ENCODE data around the gene DZIP1. TPM values are rescaled to one million over a fixed set of nuclear protein-coding genes. Genes with fewer than 3 reads are reported as not detected.

DZIP1 gene
- total RNA-seq, 1 donor from 2014 or later, result 18.1 TPM

GRCh38 chr13:95630593-95630992 is 13.9 kb downstream of the DZIP1 start:
- Mint-ChIP-seq H3K27me3 (ENCODE audit: unreplicated experiment) (peaks cover 2% of the 10 kb centered on the region), H3K9me3 (ENCODE audit: unreplicated experiment) (peaks cover 2% of the 10 kb centered on the region), H3K27ac (ENCODE audit: unreplicated experiment) (no peak overlapping the region), H3K4me1 (ENCODE audit: low read depth, unreplicated experiment) (no peaks in the 10 kb centered on the region), H3K4me3 (ENCODE audit: unreplicated experiment) (no peak overlapping the region), H3K36me3 (ENCODE audit: unreplicated experiment) (peaks cover 7% of the 10 kb centered on the region)
- TF ChIP-seq, protein P1, sequence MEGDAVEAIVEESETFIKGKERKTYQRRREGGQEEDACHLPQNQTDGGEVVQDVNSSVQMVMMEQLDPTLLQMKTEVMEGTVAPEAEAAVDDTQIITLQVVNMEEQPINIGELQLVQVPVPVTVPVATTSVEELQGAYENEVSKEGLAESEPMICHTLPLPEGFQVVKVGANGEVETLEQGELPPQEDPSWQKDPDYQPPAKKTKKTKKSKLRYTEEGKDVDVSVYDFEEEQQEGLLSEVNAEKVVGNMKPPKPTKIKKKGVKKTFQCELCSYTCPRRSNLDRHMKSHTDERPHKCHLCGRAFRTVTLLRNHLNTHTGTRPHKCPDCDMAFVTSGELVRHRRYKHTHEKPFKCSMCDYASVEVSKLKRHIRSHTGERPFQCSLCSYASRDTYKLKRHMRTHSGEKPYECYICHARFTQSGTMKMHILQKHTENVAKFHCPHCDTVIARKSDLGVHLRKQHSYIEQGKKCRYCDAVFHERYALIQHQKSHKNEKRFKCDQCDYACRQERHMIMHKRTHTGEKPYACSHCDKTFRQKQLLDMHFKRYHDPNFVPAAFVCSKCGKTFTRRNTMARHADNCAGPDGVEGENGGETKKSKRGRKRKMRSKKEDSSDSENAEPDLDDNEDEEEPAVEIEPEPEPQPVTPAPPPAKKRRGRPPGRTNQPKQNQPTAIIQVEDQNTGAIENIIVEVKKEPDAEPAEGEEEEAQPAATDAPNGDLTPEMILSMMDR (IDR thresholded peaks at IDR 0.05; ENCODE audit: partially characterized antibody, unreplicated experiment), result no peak
- no peak for DNase-seq

- Mint-ChIP-seq H3K27me3 (ENCODE audit: unreplicated experiment) (peaks cover 2% of the 10 kb centered on the region), H3K27ac (ENCODE audit: unreplicated experiment) (no peak overlapping the region), H3K36me3 (ENCODE audit: unreplicated experiment) (peaks cover 7% of the 10 kb centered on the region), H3K4me3 (ENCODE audit: unreplicated experiment) (no peak overlapping the region), H3K4me1 (ENCODE audit: low read depth, unreplicated experiment) (no peaks in the 10 kb centered on the region), H3K9me3 (ENCODE audit: unreplicated experiment) (peaks cover 2% of the 10 kb centered on the region)
- TF ChIP-seq, protein P1 (IDR thresholded peaks at IDR 0.05; ENCODE audit: partially characterized antibody, unreplicated experiment), result no peak
- no peak for DNase-seq
Observed at GRCh38 chr13:95629071-95629470, 15.4 kb downstream of the DZIP1 start.

GRCh38 chr13:95628488-95628887 is 16.0 kb downstream of the DZIP1 start:
- H3K4me1 Mint-ChIP-seq (ENCODE audit: low read depth, unreplicated experiment), result no peaks in the 10 kb centered on the region
- H3K4me3 Mint-ChIP-seq (ENCODE audit: unreplicated experiment), result no peak overlapping the region
- H3K27me3 Mint-ChIP-seq (ENCODE audit: unreplicated experiment), result peaks cover 2% of the 10 kb centered on the region
- peaks cover 2% of the 10 kb centered on the region for H3K9me3 Mint-ChIP-seq (ENCODE audit: unreplicated experiment)
- TF ChIP-seq, protein P1 (IDR thresholded peaks at IDR 0.05; ENCODE audit: partially characterized antibody, unreplicated experiment), result no peak
- no peak overlapping the region for H3K27ac Mint-ChIP-seq (ENCODE audit: unreplicated experiment)
- H3K36me3 Mint-ChIP-seq (ENCODE audit: unreplicated experiment), result peaks cover 7% of the 10 kb centered on the region
- no peak for DNase-seq

DNA sequence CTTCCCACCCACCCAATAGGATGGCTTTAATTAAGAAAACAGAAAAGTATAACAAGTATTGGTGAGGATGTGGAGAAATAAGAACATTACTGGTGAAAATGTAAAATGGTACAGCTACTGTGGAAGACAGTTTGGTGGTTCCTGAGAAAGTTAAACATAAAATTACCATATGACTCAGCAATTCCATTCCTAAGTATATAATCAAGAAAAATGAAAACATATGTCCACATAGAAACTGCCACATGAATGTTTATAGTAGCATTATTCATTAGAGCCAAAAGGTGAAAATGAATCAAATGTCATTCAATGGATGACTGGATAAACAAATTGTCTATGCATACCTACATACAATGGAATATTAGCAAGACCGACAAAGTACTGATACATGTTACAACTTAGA is 16.9 kb downstream of the DZIP1 start:
- H3K27ac Mint-ChIP-seq (ENCODE audit: unreplicated experiment), result no peak overlapping the region
- H3K36me3 Mint-ChIP-seq (ENCODE audit: unreplicated experiment), result peaks cover 3% of the 10 kb centered on the region
- no peak for DNase-seq
- H3K4me3 Mint-ChIP-seq (ENCODE audit: unreplicated experiment), result no peak overlapping the region
- peaks cover 2% of the 10 kb centered on the region for H3K9me3 Mint-ChIP-seq (ENCODE audit: unreplicated experiment)
- H3K4me1 Mint-ChIP-seq (ENCODE audit: low read depth, unreplicated experiment), result no peaks in the 10 kb centered on the region
- TF ChIP-seq, protein P1 (IDR thresholded peaks at IDR 0.05; ENCODE audit: partially characterized antibody, unreplicated experiment), result no peak
- peaks cover 2% of the 10 kb centered on the region for H3K27me3 Mint-ChIP-seq (ENCODE audit: unreplicated experiment)

DNA sequence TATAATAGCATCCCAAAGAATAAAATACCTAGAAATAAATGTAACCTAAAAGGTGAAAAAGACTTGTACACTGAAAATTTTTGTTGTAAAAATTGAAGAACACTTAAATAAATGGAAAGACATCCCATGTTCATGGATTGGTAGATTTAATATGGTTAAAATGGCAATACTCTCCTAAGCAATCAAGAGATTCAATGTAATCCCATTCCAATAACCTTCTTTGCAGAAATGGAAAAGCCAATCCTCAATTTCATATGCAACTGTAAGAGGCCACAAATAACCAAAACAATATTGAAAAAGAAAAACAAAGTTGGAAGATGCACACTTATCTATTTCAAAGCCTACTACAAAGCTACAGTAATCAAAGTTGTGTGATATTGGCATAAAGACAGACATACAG is 17.7 kb downstream of the DZIP1 start:
- Mint-ChIP-seq H3K9me3 (ENCODE audit: unreplicated experiment) (peaks cover 2% of the 10 kb centered on the region), H3K27ac (ENCODE audit: unreplicated experiment) (no peak overlapping the region), H3K36me3 (ENCODE audit: unreplicated experiment) (no peaks in the 10 kb centered on the region), H3K4me3 (ENCODE audit: unreplicated experiment) (no peak overlapping the region), H3K27me3 (ENCODE audit: unreplicated experiment) (no peaks in the 10 kb centered on the region), H3K4me1 (ENCODE audit: low read depth, unreplicated experiment) (no peaks in the 10 kb centered on the region)
- DNase-seq, result no peak
- TF ChIP-seq, protein P1 (IDR thresholded peaks at IDR 0.05; ENCODE audit: partially characterized antibody, unreplicated experiment), result no peak

All from glutamatergic neuron (in vitro differentiated cells).